Measurements from ENCODE around the gene PRAMEF8. TPM values are rescaled to one million over a fixed set of nuclear protein-coding genes. Genes with fewer than 3 reads are reported as not detected.
"Not testable (repeated sequence)": the region's sequence is repeated elsewhere in the genome, so short reads cannot be mapped to it uniquely, and the experiment has no call there.

Gene PRAMEF8
- total and polyA plus RNA-seq, 2 experiments from 2014 or later, result not detected

GRCh38 chr1:13245841-13246553, 38.9 kb downstream of the PRAMEF8 start:
- H4K20me1 ChIP-seq (replicated peaks; ENCODE audit: insufficient read depth); H3K4me3 Mint-ChIP-seq; H3K36me3 ChIP-seq (ENCODE audit: insufficient read depth); H3K27ac ChIP-seq (ENCODE audit: low read depth); DNase-seq (ENCODE audit: low spot score); H3K27ac Mint-ChIP-seq; ATAC-seq; H3K27me3 Mint-ChIP-seq (ENCODE audit: insufficient read depth, low read depth, poor library complexity); H3K9me2 ChIP-seq (ENCODE audit: insufficient read depth); H3K4me1 Mint-ChIP-seq; H2AFZ ChIP-seq; H3K4me3 ChIP-seq; H3K4me2 ChIP-seq; H3K79me2 ChIP-seq (replicated peaks; ENCODE audit: insufficient read depth); H3F3A ChIP-seq (replicated peaks; ENCODE audit: low read depth); H3K4me1 ChIP-seq (ENCODE audit: insufficient read depth); H3K27me3 ChIP-seq (ENCODE audit: insufficient read depth): not testable (repeated sequence)
- H3K36me3 Mint-ChIP-seq (ENCODE audit: low read depth), result peaks cover 37% of the 10 kb centered on the region
- peaks cover 62% of the 10 kb centered on the region for H3K9me3 Mint-ChIP-seq

GRCh38 chr1:13243536-13244263, 41.2 kb downstream of the PRAMEF8 start:
- peaks cover 14% of the 10 kb centered on the region for H3K27me3 Mint-ChIP-seq (ENCODE audit: insufficient read depth, low read depth, poor library complexity)
- H3K36me3 Mint-ChIP-seq (ENCODE audit: low read depth), result peaks cover 43% of the 10 kb centered on the region
- DNase-seq (ENCODE audit: low spot score); ATAC-seq; H3K27ac ChIP-seq (ENCODE audit: low read depth); H3K4me3 Mint-ChIP-seq; H3K4me3 ChIP-seq; H3K27me3 ChIP-seq (ENCODE audit: insufficient read depth); H3K4me1 ChIP-seq (ENCODE audit: insufficient read depth); H3K4me1 Mint-ChIP-seq; H3K27ac Mint-ChIP-seq; H3K4me2 ChIP-seq; H2AFZ ChIP-seq; H3F3A ChIP-seq (replicated peaks; ENCODE audit: low read depth); H3K9me2 ChIP-seq (ENCODE audit: insufficient read depth); H4K20me1 ChIP-seq (replicated peaks; ENCODE audit: insufficient read depth); H3K79me2 ChIP-seq (replicated peaks; ENCODE audit: insufficient read depth): not testable (repeated sequence)
- peaks cover 11% of the 10 kb centered on the region; the same call in 1 of the 2 replicates for H3K36me3 ChIP-seq (ENCODE audit: insufficient read depth)
- peaks cover 85% of the 10 kb centered on the region for H3K9me3 Mint-ChIP-seq

- not testable (repeated sequence) for H3K4me3 Mint-ChIP-seq; H3K4me2 ChIP-seq; H2AFZ ChIP-seq; H3K27ac Mint-ChIP-seq; H3K4me1 ChIP-seq (ENCODE audit: insufficient read depth); H3F3A ChIP-seq (replicated peaks; ENCODE audit: low read depth); H4K20me1 ChIP-seq (replicated peaks; ENCODE audit: insufficient read depth); H3K79me2 ChIP-seq (replicated peaks; ENCODE audit: insufficient read depth); H3K27ac ChIP-seq (ENCODE audit: low read depth); ATAC-seq; H3K4me3 ChIP-seq; H3K9me2 ChIP-seq (ENCODE audit: insufficient read depth); H3K27me3 ChIP-seq (ENCODE audit: insufficient read depth); H3K4me1 Mint-ChIP-seq
- H3K36me3 Mint-ChIP-seq (ENCODE audit: low read depth), result peaks cover 36% of the 10 kb centered on the region
- peaks cover 16% of the 10 kb centered on the region; the same call in 1 of the 2 replicates for H3K36me3 ChIP-seq (ENCODE audit: insufficient read depth)
- DNase-seq (ENCODE audit: low spot score), result peak; percentile 1
- peaks cover 19% of the 10 kb centered on the region for H3K27me3 Mint-ChIP-seq (ENCODE audit: insufficient read depth, low read depth, poor library complexity)
- H3K9me3 Mint-ChIP-seq, result peaks cover 97% of the 10 kb centered on the region
These were observed 45.3 kb downstream of the PRAMEF8 start for GRCh38 chr1:13239633-13240032.

GRCh38 chr1:13237572-13237971, 47.4 kb downstream of the PRAMEF8 start:
- H3K27me3 Mint-ChIP-seq (ENCODE audit: insufficient read depth, low read depth, poor library complexity), result peaks cover 13% of the 10 kb centered on the region
- not testable (repeated sequence) for H4K20me1 ChIP-seq (replicated peaks; ENCODE audit: insufficient read depth); H3K79me2 ChIP-seq (replicated peaks; ENCODE audit: insufficient read depth); H3K4me1 Mint-ChIP-seq; DNase-seq (ENCODE audit: low spot score); H3F3A ChIP-seq (replicated peaks; ENCODE audit: low read depth); H3K27ac ChIP-seq (ENCODE audit: low read depth); ATAC-seq; H3K4me1 ChIP-seq (ENCODE audit: insufficient read depth); H3K9me2 ChIP-seq (ENCODE audit: insufficient read depth); H3K4me3 Mint-ChIP-seq; H2AFZ ChIP-seq; H3K27ac Mint-ChIP-seq; H3K4me3 ChIP-seq; H3K27me3 ChIP-seq (ENCODE audit: insufficient read depth); H3K4me2 ChIP-seq
- peaks cover 20% of the 10 kb centered on the region for H3K36me3 ChIP-seq (ENCODE audit: insufficient read depth)
- H3K9me3 Mint-ChIP-seq, result peaks cover 98% of the 10 kb centered on the region
- peaks cover 50% of the 10 kb centered on the region; the same call in 2 of the 3 replicates for H3K36me3 Mint-ChIP-seq (ENCODE audit: low read depth)

GRCh38 chr1:13234057-13234456, 50.9 kb downstream of the PRAMEF8 start:
- not testable (repeated sequence) for DNase-seq (ENCODE audit: low spot score); H3K27me3 ChIP-seq (ENCODE audit: insufficient read depth); H4K20me1 ChIP-seq (replicated peaks; ENCODE audit: insufficient read depth); H3F3A ChIP-seq (replicated peaks; ENCODE audit: low read depth); H3K4me1 ChIP-seq (ENCODE audit: insufficient read depth); H3K4me1 Mint-ChIP-seq; ATAC-seq; H2AFZ ChIP-seq; H3K9me2 ChIP-seq (ENCODE audit: insufficient read depth); H3K27me3 Mint-ChIP-seq (ENCODE audit: insufficient read depth, low read depth, poor library complexity); H3K4me3 Mint-ChIP-seq; H3K4me2 ChIP-seq; H3K79me2 ChIP-seq (replicated peaks; ENCODE audit: insufficient read depth); H3K27ac Mint-ChIP-seq; H3K27ac ChIP-seq (ENCODE audit: low read depth)
- Histone ChIP-seq H3K4me3 (peak overlapping the region; percentile 20; the same call in 1 of the 2 replicates), H3K36me3 (ENCODE audit: insufficient read depth) (peaks cover 18% of the 10 kb centered on the region)
- H3K36me3 Mint-ChIP-seq (ENCODE audit: low read depth), result peaks cover 53% of the 10 kb centered on the region
- peaks cover 98% of the 10 kb centered on the region for H3K9me3 Mint-ChIP-seq

GRCh38 chr1:13232056-13232455, 52.9 kb downstream of the PRAMEF8 start:
- H3K4me3 ChIP-seq, result 0 out of 2 replicates have a peak overlapping the region, but pooled peaks have one; percentile 6
- not testable (repeated sequence) for H3K9me2 ChIP-seq (ENCODE audit: insufficient read depth); H3K27ac Mint-ChIP-seq; H3F3A ChIP-seq (replicated peaks; ENCODE audit: low read depth); H3K27me3 Mint-ChIP-seq (ENCODE audit: insufficient read depth, low read depth, poor library complexity); ATAC-seq; H3K4me2 ChIP-seq; H3K79me2 ChIP-seq (replicated peaks; ENCODE audit: insufficient read depth); H3K27me3 ChIP-seq (ENCODE audit: insufficient read depth); H3K4me3 Mint-ChIP-seq; H3K27ac ChIP-seq (ENCODE audit: low read depth); H3K4me1 ChIP-seq (ENCODE audit: insufficient read depth); H4K20me1 ChIP-seq (replicated peaks; ENCODE audit: insufficient read depth); DNase-seq (ENCODE audit: low spot score); H3K4me1 Mint-ChIP-seq; H2AFZ ChIP-seq
- Mint-ChIP-seq H3K36me3 (ENCODE audit: low read depth) (peaks cover 55% of the 10 kb centered on the region), H3K9me3 (peaks cover 98% of the 10 kb centered on the region)
- peaks cover 11% of the 10 kb centered on the region for H3K36me3 ChIP-seq (ENCODE audit: insufficient read depth)

Data from GM23338 (cell line).